Left colon (tissue), 2 donors: Measurements from ENCODE around the gene ATP8A2. TPM values are rescaled to one million over a fixed set of nuclear protein-coding genes. Genes with fewer than 3 reads are reported as not detected.
"Not testable (repeated sequence)": the region's sequence is repeated elsewhere in the genome, so short reads cannot be mapped to it uniquely, and the experiment has no call there.

ENCODE experiments used
- ATAC-seq: fragments of 200-7000 bp; cut with Tn5 transposase; one replicate; pipeline ENCODE4 v1.9.1; 2020; ENCODE audit warnings: mild to moderate bottlenecking, moderate library complexity
- DNase-seq, 2 donors: peaks; one replicate each; pipeline ENCODE4 v3.0.0-alpha.2; 2020
- intact Hi-C, 2 donors: fragments of 100-400 bp; cut with DNase I in 1 of 2; cut with micrococcal nuclease in 1 of 2; formaldehyde crosslinking; loops; one replicate each; pipeline versions ENCODE4 v1.11.2 to v1.14.0; 2022; cut with DNase I, micrococcal nuclease
- total RNA-seq, 2 donors: library from RNA; stranded (reverse); fragmentation: NEBNext Ultra II Directional; extraction: Animal tissue kit (Norgen Biotek cat#: 25700); gene quantifications; one replicate each; pipeline ENCODE4 v1.2.1, GENCODE V29; 2021
- donor health status: DM: no; HTN: no; CAD: no.
- donor health status: DM: yes; HTN: yes; CAD: no.

ATP8A2 gene
- total RNA-seq, 2 donors from 2014 or later, result 0.42 to 0.49 TPM

DNA sequence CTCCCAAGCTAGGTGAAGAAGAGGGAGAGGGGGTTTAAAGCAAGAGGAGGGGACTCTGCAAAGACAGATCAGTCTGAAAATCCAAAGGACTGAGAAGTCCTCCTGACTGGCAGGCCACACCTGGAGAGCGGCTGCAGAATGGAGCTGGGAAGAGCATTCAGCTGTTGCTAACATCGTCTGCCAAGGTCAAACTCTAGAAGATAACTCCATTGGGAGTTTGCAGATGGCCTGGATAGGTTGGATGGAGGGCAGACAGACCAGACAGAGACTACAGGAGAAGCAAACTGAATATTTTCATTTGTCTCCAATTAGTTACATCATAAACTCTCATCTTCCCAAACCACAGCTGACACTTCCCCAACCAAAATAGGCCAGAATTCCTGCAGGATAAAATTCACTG is 699.9 kb downstream of the ATP8A2 start:
- DNase-seq (no peak), ATAC-seq (no peak)
- intact Hi-C loops, result no loop called here

DNA sequence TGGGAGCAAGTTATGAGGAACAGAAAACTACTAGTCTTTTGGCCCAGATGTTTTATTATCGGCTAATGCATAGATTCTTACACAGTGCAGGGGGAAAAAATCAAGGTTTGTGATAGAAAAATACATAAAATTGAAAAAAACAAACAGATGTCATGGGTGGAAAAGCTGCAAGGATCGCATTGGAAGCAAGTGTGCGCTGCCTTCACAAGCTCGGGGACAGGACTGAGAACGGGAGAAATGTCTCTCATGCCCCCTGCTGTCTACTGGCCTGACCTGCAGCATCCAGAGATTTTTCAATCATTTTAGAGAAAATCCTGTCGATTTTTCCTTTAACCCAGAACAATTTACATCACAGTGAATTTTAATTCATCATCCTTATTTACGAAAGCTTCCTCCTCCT is 700.6 kb downstream of the ATP8A2 start:
- intact Hi-C loops, DNase-seq: not testable (repeated sequence)
- peak; percentile 77 for ATAC-seq

DNA sequence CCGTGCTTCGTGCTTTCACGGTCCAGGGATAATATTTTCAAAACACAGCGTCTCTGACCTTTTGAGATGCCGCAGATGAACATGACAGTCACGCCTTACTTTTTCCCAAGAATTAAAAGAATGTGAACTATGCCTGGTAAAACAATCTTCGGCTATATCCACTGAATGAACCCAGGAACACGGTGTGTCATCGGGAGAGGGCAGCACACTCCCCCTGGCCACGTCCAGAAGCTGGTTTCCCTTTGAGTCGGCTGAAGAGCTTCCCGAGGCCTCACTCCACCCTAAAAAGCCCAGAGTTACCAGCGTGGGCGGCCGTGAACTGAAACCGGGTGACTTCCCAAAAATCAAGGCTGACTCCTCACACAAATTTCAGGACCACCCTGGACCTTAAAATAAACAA is 702.9 kb downstream of the ATP8A2 start:
- intact Hi-C loops, result no loop called here
- DNase-seq, result no peak
- no peak for ATAC-seq

Other genes with a start within 250 kb of the ATP8A2 start
- gene AMER2, start 199.7 kb upstream of the ATP8A2 start, total RNA-seq, result under 1 TPM in 1 of 2 donors, not detected in 1; 0.08 TPM
- gene MTMR6, start 84.5 kb upstream of the ATP8A2 start, total RNA-seq, result 10 to 100 TPM; 13.6 to 14.7 TPM
- 10 to 100 TPM; 28.7 to 32.6 TPM for gene NUP58, start 70.3 kb upstream of the ATP8A2 start, total RNA-seq